Karpas-422 (cell line): ENCODE results near the gene FCRL2. TPM values are rescaled to one million over a fixed set of nuclear protein-coding genes. Genes with fewer than 3 reads are reported as not detected.

Source experiments
- DNase-seq: peaks from one replicate; pipeline ENCODE4 v3.0.0-alpha.2; 2015
- H2AFZ ChIP-seq: fragments of 200-600 bp; sonication (generic); 2 replicates; pipeline ENCODE4 v1.6.1; 2014; ENCODE audit warnings: antibody characterized with exemption, low read length, mixed read lengths
- H3K27ac ChIP-seq: fragments of 200-600 bp; sonication (generic); 2 replicates; pipeline ENCODE4 v1.5.1; 2014; ENCODE audit warnings: mild to moderate bottlenecking, low read length, moderate library complexity
- H3K27me3 ChIP-seq: fragments of 200-600 bp; sonication (generic); 2 replicates; pipeline ENCODE4 v1.6.1; 2014; ENCODE audit warnings: low read length, mixed read lengths
- H3K36me3 ChIP-seq: fragments of 200-600 bp; sonication (generic); 2 replicates; pipeline ENCODE4 v1.6.1; 2014; ENCODE audit warnings: low read length, mixed read lengths; ENCODE audit not compliant: insufficient read depth
- H3K4me1 ChIP-seq: fragments of 200-600 bp; sonication (generic); 2 replicates; pipeline ENCODE4 v1.6.1; 2014; ENCODE audit warnings: mild to moderate bottlenecking, low read length, mixed read lengths
- H3K4me2 ChIP-seq: fragments of 200-600 bp; sonication (generic); 2 replicates; pipeline ENCODE4 v1.6.1; 2014; ENCODE audit warnings: low read length, low read depth, mild to moderate bottlenecking; ENCODE audit not compliant: poor library complexity, severe bottlenecking
- H3K4me3 ChIP-seq: fragments of 200-600 bp; sonication (generic); 2 replicates; pipeline ENCODE4 v1.5.1; 2014; ENCODE audit warnings: mild to moderate bottlenecking, antibody characterized with exemption, low read length, mixed read lengths
- H3K79me2 ChIP-seq: fragments of 200-600 bp; sonication (generic); 2 replicates; pipeline ENCODE4 v1.6.1; 2014; ENCODE audit warnings: mild to moderate bottlenecking, low read length, mixed read lengths
- H3K9ac ChIP-seq: fragments of 200-600 bp; sonication (generic); 2 replicates; pipeline ENCODE4 v1.6.0; 2014; ENCODE audit warnings: low read length
- H3K9me2 ChIP-seq: fragments of 200-600 bp; sonication (generic), shearing (Covaris generic); replicated peaks from 2 replicates; pipeline ENCODE4 v1.6.0; 2014; ENCODE audit warnings: mild to moderate bottlenecking, low read length, moderate library complexity; ENCODE audit not compliant: insufficient read depth
- H3K9me3 ChIP-seq: fragments of 300-700, 200-600 bp; sonication (generic); 2 replicates; pipeline ENCODE4 v1.6.1; 2014; ENCODE audit warnings: low read length, mixed read lengths
- H4K20me1 ChIP-seq: fragments of 200-600 bp; sonication (generic); 2 replicates; pipeline ENCODE4 v1.6.1; 2014; ENCODE audit warnings: mild to moderate bottlenecking, antibody characterized with exemption, low read length, low read depth; ENCODE audit not compliant: insufficient read depth
- total RNA-seq: library from RNA; depleted of rRNA; stranded (reverse); fragments of >200 nt; shearing (Covaris generic); gene quantifications from 2 replicates; pipeline ENCODE4 v1.2.3, GENCODE V29; 2014; ENCODE audit warnings: low replicate concordance; rRNA removed

FCRL2 gene
- total RNA-seq, 1 experiment from 2014 or later = 168 TPM

GRCh38 chr1:157696966-157697628 is 79.8 kb downstream of the FCRL2 start:
- Histone ChIP-seq H3K4me3 (no peak overlapping the region), H3K4me2 (peak overlapping the region; percentile 1), H3K4me1 (peaks cover 53% of the 10 kb centered on the region), H4K20me1 (no peaks in the 10 kb centered on the region), H3K36me3 (no peaks in the 10 kb centered on the region; the same call in 1 of the 2 replicates), H3K27me3 (no peaks in the 10 kb centered on the region), H3K9ac (no peak overlapping the region), H3K27ac (peak overlapping the region; percentile 9; the same call in 1 of the 2 replicates), H3K9me2 (no peaks in the 10 kb centered on the region), H2AFZ (no peak overlapping the region), H3K79me2 (no peaks in the 10 kb centered on the region), H3K9me3 (no peaks in the 10 kb centered on the region)
- DNase-seq = no peak

Other genes with a start within 250 kb of the FCRL2 start
- 0.93 and 0.97 TPM in 2 replicates for gene FCRL5, start 224.6 kb downstream of the FCRL2 start, total RNA-seq
- 0.11 TPM in 1 of 2 replicates, not detected in the other for gene FCRL4, start 179.0 kb downstream of the FCRL2 start, total RNA-seq
- 24.7 and 45.8 TPM in 2 replicates for gene FCRL3, start 76.4 kb downstream of the FCRL2 start, total RNA-seq
- gene FCRL1, start 43.0 kb upstream of the FCRL2 start, total RNA-seq = 109 and 232 TPM in 2 replicates
- gene CD5L, start 64.7 kb upstream of the FCRL2 start, total RNA-seq = 0.43 and 2.0 TPM in 2 replicates
- gene KIRREL1, start 216.5 kb upstream of the FCRL2 start, total RNA-seq = not detected in 2 replicates